ENCODE results near the gene KDM5D.

KDM5D gene

GRCh38 chrY:19744381-19745378 lies at the start of gene KDM5D:
TSS of gene KDM5D (minus strand) at chrY:19744726. CDS start at chrY:19744534, 192 bp downstream.
- no peak for DNase-seq

DNA sequence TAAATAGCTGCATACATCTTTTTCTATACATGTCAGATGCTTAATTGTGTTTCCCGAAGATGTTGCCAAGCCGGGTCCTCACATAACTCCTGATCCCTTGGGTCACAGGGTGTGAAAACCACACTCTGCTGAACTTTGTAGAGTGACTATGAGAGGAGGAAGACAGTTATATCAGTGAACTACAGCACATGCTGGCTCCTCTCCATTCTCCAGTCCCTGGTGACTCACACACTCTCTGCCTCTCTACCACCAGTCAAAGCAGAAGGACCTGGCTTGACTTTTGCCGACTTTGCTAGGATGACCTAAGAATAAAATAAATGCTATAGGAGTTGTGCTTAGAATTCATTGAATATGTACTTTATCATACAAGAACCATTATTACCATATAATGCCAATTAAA lies 23.8 kb upstream of the KDM5D start:
- no peak for DNase-seq

DNA sequence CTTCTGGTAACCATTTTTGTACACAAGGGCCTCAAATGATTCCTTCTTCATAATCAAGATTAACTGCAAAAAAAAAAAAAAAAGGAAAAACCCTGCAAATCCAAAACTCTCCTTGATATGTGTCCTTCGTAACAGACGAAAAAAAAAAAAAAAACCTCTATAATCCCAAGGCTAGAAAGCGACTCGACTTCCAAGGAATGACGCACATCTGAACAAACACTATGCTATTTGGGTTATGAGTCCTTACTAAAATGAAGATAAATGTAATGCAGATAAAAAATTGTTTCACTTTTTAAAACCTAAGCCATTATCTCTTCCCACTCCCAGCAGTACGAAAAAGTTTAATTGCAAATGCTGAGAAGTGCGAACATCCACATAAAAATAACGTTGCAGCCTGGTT lies 1.2 kb downstream of the KDM5D start:
- no peak for DNase-seq

GRCh38 chrY:19742153-19742552 lies 2.4 kb downstream of the KDM5D start:
- DNase-seq: no peak

- DNase-seq: no peak
Observed at GRCh38 chrY:19734425-19734824, 10.1 kb downstream of the KDM5D start.

DNA sequence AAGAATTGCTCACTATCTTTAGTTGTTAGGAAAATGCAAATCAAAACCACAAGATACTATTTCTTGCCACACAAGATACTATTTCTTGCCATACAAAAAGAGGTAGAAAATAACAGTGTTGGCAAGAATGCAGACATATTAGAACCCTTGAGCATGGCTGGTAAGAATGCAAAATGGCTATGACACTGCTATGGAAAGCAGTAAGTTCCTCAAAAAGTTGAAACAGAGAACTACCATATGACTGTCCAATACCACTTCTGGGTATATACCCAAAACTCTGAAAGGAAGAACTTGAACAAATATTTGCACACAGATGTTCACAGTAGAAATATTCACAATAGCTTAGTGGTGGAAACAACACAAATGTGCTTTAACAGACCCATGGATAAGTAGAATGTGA lies 26.6 kb downstream of the KDM5D start:
- DNase-seq: no peak

DNA sequence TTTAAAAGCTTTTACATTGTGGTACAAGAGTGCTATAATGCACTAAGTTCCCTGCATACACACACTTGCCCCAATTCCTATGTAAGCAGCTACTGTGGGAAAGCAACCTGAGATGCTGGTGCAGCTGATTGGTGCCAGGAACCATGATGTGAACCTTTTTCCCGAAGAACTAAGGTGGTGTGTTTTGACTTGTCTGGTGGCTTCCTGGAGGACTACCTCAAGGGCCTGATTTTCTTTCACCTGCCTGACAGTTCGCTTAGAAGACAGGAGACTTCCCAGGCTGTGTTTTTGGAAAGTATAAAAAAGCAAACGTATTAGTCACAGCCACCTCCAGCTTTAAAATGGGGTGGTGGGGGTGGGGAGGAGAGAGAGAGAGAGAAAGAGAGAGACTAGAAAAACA lies 27.4 kb downstream of the KDM5D start:
- no peak for DNase-seq

GRCh38 chrY:19715226-19715625 lies 29.3 kb downstream of the KDM5D start:
- DNase-seq: no peak

DNA sequence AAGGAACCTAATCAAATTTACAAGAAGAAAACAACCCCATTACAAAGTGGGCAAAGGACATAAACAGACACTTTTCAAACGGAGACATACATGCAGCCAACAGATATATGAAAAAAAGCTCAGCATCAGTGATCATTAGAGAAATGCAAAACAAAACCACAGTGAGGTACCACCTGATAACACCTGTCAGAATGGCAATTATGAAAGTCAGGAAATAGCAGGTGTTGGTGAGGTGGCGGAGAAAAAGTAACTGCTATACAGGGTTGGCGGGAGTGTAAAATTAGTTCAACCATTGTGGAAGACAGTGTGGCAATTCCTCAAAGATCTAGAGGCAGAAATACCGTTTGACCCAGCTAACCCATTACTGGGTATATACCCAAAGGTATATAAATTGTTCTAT lies 31.1 kb downstream of the KDM5D start:
- no peak for DNase-seq

- DNase-seq: no peak
Observed at GRCh38 chrY:19706273-19706672, 38.3 kb downstream of the KDM5D start.

DNA sequence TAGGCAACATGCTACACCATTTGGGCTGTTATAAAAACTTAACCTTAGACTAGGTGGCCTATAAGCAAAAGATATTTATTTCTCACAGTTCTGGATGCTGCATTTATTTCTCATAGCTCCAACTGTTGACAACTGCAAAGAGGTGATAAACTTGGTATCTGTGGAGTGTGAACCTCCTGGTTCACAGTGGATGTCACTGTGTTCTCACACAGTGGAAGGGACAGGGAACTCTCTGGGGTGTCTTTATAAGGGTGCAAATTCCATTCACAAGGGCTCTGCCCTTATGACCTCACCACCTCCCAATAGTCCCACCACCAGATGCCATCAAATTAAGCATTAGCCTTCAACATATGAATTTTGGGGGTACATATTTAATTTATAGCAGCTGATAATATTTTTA lies 46.0 kb downstream of the KDM5D start:
- no peak for DNase-seq

DNA sequence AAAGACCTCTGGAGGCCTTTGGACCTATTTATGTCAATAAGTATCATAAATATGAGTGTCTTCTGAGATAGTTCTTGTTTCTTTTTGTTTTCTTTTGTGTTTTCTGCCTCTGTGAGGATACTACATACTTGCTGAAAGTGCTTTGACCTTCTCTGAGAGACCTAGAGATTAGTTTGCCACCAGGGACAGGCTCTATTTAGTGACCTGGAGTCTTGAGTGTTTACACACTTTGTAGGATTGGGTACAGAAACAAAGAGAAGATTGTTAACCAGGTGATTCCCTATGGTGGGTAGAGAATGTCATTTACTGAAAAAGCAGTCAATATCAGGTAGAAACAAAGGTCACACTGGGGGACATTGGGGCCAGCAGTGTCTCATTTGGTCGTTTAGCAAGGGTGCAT lies 63.7 kb downstream of the KDM5D start:
- DNase-seq: no peak
